ENCODE measurements around the gene UROD. TPM values are rescaled to one million over a fixed set of nuclear protein-coding genes. Genes with fewer than 3 reads are reported as not detected.
"Not testable (repeated sequence)": the region's sequence is repeated elsewhere in the genome, so short reads cannot be mapped to it uniquely, and the experiment has no call there.

UROD gene
- total and polyA plus RNA-seq, 11 donors, result 58.2 to 95.8 (median 80.1) TPM

GRCh38 chr1:44970317-44970716 is 41.7 kb upstream of the UROD start:
- no peaks in the 10 kb centered on the region for H3K27me3 ChIP-seq
- no peak overlapping the region for H3K4me3 ChIP-seq
- no peak for DNase-seq
- peaks cover 0 to 55% (median 16%) of the 10 kb centered on the region in 9 donors for H3K36me3 ChIP-seq
- 65 to 68% (median 67%) methylated on average over 4 of the region's 4 CpGs for WGBS, 4 donors
- no peak for TF ChIP-seq POLR2A (IDR thresholded peaks at IDR 0.05)
- no peak for TF ChIP-seq CTCF (IDR thresholded peaks at IDR 0.05)
- peaks cover 0 to 6% (median 0%) of the 10 kb centered on the region in 12 donors for H3K4me1 ChIP-seq
- intact Hi-C loops (cut with DNase I), result loop anchor here in 1 of 10 donors (10.0 kb wide), 1 partner anchor 126 kb away; the partner anchor contains the start of gene PTCH2
- H3K9me3 ChIP-seq, result no peaks in the 10 kb centered on the region
- ATAC-seq, result no peak
- H3K27ac ChIP-seq, result no peak overlapping the region

- ATAC-seq (no peak), DNase-seq (no peak)
- Histone ChIP-seq H3K9me3 (no peaks in the 10 kb centered on the region), H3K4me1 (peaks cover 0 to 6% (median 0%) of the 10 kb centered on the region in 12 donors), H3K27ac (no peak overlapping the region), H3K4me3 (no peak overlapping the region), H3K36me3 (peaks cover 0 to 85% (median 49%) of the 10 kb centered on the region in 9 donors), H3K27me3 (no peaks in the 10 kb centered on the region)
- TF ChIP-seq POLR2A (IDR thresholded peaks at IDR 0.05) (no peak), CTCF (IDR thresholded peaks at IDR 0.05) (no peak)
- intact Hi-C loops (cut with DNase I), result loop anchor here in 1 of 10 donors (10.0 kb wide), 1 partner anchor 129 kb away; the partner anchor contains the start of gene PTCH2
- 96 to 100% (median 99%) methylated on average over 1 of the region's 1 CpG for WGBS, 4 donors
Measured at GRCh38 chr1:44973645-44974044, 38.4 kb upstream of the UROD start.

GRCh38 chr1:44976252-44976651 is 35.8 kb upstream of the UROD start:
- intact Hi-C loops (cut with DNase I), result loop anchor here in 1 of 10 donors (10.0 kb wide), 1 partner anchor 131 kb away; the partner anchor contains the start of gene PTCH2
- DNase-seq, result no peak
- H3K9me3 ChIP-seq, result no peaks in the 10 kb centered on the region
- H3K27me3 ChIP-seq, result no peaks in the 10 kb centered on the region
- peaks cover 0 to 6% (median 0%) of the 10 kb centered on the region in 12 donors for H3K4me1 ChIP-seq
- 96 to 99% (median 98%) methylated on average over 2 of the region's 2 CpGs for WGBS, 4 donors
- H3K4me3 ChIP-seq, result no peak overlapping the region
- peaks cover 0 to 91% (median 74%) of the 10 kb centered on the region in 9 donors for H3K36me3 ChIP-seq
- TF ChIP-seq CTCF (IDR thresholded peaks at IDR 0.05) (no peak), POLR2A (IDR thresholded peaks at IDR 0.05) (no peak)
- H3K27ac ChIP-seq, result no peak overlapping the region
- ATAC-seq, result no peak

GRCh38 chr1:44977372-44977771 is 34.7 kb upstream of the UROD start:
- WGBS, 4 donors, result 91 to 100% (median 94%) methylated on average over 4 of the region's 4 CpGs
- not testable (repeated sequence) for H3K27ac ChIP-seq, ATAC-seq, H3K9me3 ChIP-seq, DNase-seq, H3K27me3 ChIP-seq, H3K4me1 ChIP-seq, H3K4me3 ChIP-seq
- intact Hi-C loops (cut with DNase I), result loop anchor here in 1 of 10 donors (10.0 kb wide), 1 partner anchor 133 kb away; the partner anchor contains the start of gene PTCH2
- H3K36me3 ChIP-seq, result peaks cover 0 to 87% (median 73%) of the 10 kb centered on the region in 9 donors
